Right renal pelvis (tissue), 4 donors: ENCODE results near the gene CORIN. TPM values are rescaled to one million over a fixed set of nuclear protein-coding genes. Genes with fewer than 3 reads are reported as not detected.
"Not testable (repeated sequence)": the region's sequence is repeated elsewhere in the genome, so short reads cannot be mapped to it uniquely, and the experiment has no call there.

Experiments used
- DNase-seq, 4 donors: peaks; one replicate each; pipeline ENCODE4 v3.0.0-alpha.2; 2013; ENCODE audit warnings: low read depth in 4 of 4, low spot score in 3 of 4, missing footprints in 1 of 4
- polyA plus RNA-seq, 4 donors: library from polyadenylated mRNA; unstranded; fragments of 120-200 nt; gene quantifications; one replicate each; pipeline ENCODE4 v1.2.1, GENCODE V29; 2013; ENCODE audit not compliant: insufficient read length in 4 of 4

Gene CORIN
- polyA plus RNA-seq, 4 donors: 4.2 to 5.8 (median 4.9) TPM

DNA sequence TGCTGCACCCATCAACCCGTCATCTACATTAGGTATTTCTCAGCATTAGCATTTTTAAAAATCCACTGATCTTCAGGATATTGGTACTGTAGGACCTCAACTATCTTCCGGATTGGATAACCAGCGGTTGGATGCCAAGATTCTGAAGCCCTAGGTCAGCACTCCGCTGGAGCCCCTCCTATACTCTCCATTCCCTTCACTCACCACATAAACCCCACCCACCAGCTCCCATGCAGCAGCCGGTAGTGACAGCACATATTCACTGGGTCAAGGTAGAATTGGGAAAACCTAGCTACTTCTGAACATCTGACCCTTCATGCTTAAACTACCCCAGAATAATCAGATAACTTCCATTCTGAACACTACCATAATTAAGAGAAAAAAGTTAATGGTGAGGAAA lies 134.9 kb downstream of the CORIN start:
- DNase-seq: no peak

DNA sequence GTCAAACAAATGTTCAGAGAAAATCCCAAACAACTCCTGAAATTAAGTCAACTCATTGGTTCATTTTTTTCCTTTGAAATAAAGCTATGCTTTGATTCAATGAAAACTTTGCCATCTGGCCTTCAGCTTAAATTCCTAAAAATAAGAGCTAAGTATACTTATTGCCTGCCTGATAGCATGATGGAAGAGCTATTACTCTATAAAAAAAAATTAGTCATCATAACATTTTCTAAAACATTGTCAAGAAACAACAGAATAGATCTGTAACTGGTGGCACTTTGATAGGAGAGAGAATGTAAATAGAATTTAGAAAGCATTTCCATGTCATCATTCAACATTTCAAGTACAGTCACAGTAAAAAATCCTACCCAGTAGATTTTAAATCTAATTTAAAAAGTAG lies 136.6 kb downstream of the CORIN start:
- DNase-seq: no peak

DNA sequence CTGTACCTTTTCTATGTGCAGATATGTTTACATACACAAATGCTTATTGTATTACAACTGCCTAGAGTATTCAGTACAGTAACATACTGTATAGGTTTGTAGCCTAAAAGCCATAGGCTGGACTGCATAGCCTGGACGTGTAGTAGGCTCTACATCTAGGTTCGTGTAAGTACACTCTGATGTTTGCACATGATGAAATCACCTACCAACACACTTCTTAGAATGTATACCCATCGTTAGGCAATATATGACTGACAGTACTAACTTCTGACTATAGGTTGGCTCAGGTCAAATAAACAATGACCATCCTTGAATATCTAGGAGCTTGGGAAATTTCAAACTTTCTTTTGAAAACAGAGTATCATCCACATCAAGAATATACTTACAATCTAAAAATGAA lies 139.0 kb downstream of the CORIN start:
- no peak for DNase-seq

DNA sequence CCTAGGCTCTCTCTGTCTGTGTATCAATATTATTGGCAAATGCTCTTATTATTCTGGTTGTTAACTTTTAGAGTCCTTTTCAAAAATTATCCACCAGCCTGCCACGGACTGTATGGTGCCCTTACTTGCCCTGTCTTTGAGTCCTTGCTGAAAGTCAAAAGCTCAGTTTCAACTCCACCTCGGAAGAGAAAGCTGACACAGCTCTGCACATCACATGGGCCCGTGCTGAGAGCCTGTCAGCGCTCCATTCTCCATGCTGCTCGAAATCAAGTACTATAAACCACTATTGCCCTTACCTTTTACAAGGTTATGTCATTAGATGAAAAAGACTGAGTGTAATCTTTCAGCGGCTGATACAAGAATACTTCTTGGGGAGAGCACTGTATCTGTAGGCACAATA lies 141.0 kb downstream of the CORIN start:
- no peak for DNase-seq

DNA sequence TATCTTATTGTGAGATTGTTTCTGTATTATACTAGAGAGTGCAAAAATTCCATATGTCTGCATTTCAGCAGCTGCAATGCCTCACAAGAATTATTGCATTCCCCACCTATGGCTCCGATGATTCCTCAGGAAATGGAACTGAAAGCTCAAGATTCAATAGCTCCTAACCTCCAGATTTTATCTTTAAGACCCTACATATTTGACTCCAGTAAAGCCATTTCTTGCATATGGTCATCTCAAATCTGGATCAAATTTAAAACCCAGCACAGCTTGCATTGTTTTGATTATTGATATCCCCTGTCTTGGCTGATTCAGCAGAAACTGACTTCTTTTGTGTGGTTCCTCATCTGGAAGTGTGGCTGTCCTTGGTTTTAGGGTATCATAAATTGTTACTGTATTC lies 142.6 kb downstream of the CORIN start:
- DNase-seq: no peak

DNA sequence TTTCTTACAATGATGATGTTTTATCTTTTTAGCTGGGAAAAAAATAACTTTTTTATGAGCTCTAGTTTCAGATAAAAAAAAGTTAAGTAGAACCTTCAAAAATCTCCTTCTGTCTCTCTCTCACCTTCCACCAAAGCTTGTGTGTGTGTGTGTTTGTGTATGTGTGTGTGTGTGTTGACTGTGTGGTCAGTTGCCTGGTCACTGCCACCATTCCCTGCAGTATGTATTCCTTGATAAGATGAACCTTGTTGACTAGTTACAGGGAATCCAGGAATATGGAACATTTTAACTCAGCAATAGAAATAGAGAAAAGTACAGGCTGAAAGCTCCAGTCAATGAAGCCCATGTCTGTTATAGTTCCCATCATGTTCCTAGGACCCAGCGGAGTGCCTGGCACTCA lies 143.5 kb downstream of the CORIN start:
- no peak for DNase-seq

DNA sequence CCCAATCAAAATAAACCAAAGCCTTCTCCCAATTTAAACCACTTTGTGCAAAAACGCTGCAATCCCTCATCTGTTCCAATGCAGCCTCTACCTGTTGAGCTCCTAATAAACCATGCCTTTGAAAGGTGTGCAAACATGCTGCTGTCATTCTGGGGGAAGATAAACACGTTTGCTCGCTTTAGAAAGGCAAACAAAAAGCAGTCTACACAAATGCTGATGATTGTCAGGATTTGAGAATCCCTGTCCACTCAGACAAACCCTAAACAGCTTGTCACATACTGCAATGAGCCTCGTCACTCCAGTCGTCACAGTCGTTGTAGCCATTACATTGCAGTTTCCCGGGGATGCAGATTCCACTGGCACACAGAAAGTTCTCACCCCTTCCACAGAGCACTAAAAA lies 145.2 kb downstream of the CORIN start:
- no peak for DNase-seq

DNA sequence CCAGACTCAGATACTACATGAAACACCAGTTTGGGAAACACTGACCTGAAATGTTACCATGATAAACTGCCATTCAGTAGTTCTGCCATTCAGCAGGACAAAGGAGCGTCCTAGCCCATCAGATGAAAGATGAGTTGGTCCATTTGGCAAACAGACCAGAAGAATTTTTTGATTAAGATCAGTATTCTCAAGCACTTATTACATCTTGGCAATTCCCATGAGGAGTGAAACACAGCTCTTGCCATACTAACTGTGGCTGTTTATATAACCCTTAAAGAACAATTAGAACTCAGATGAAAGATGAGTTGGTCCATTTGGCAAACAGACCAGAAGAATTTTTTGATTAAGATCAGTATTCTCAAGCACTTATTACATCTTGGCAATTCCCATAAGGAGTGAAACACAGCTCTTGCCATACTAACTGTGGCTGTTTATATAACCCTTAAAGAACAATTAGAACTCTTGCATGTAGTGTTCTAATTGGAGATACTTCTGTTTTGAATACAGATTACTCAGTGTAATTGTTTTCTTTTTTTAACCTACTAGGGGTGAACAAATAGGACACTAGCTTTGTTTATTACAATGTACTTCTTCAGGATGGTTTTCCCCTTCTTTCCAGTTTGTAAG lies 146.0 kb downstream of the CORIN start:
- not testable (repeated sequence) for DNase-seq

DNA sequence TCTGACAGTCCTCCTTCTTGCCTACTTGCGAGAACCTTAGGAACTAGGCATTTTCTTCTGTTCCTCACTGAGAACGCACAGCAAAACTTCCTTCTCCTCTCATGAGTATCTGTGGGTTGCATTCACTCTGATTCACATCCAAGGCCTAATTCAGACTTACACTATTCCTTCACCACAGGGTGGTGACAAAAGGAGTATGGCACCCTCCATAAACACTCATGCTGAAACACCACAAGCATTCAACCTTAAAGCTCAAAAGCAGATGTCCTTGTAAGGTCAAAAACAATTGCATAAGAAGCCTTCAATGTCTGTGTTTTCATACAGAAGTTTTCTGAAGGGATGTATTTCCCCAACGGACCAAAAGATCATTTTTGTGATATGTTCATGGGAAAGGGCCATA lies 147.3 kb downstream of the CORIN start:
- DNase-seq: no peak

DNA sequence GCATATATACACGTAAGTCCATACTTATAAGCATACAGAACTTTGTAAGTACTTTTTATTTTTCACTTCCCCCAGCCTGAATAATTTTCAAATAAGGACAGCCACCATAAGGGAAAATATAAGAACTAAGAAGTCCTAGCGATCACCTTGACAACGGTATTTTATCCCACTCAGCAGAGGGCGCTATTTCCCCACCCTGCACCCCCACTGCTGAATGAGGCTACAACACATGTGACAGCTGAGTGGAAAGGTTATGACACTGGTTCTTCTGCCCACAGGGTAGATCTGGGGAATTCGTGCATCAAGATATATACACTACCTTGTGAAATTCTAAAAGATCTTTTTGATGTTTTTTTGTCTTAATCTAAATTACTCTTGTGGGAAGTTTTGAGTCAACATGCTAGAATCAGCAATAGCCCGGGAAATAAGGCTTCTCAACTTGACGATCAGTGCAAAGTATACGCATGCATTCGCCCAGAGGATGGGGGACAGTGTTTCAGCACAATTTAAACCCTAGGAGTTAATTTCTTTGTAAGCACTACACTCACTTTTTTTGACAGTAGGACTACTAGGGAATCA lies 151.5 kb downstream of the CORIN start:
- DNase-seq: no peak

DNA sequence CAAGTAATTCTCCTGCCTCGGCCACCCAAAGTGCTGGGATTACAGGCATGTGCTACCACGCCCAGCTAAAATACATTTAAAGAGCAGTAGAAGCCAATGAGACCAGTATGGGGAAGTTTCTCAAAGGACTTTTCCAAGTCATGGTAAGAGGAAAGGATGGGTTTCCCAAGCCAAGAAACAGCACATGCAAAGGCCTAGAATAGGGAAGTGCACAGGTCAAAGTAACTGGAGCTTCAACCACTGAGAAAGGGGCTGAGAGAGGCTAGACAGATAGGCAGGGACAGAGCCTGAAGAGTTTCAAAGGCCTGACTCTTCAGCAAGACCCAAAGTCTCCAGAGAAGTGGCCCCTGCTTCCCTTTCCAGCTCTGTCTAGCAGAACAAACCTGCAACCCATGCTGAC lies 162.1 kb downstream of the CORIN start:
- DNase-seq: no peak

DNA sequence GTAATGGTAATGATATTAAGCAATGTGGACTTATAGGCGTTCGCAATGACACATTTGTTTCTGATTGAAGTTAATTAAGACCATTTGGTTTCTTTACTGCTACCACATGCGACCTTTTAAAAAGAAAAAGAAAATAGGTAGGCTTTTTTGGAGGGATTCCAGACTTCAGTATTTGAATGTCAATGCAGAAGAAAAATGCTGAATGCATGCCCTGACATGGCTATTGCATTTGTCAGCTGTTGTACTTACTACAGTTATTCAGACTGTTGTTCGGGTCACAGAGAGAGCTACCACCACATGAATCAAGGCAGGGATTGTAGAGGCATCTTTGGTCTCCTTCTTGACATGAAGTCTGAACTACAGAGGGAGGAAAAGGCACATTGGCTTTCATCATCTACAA lies 163.7 kb downstream of the CORIN start:
- DNase-seq: no peak

DNA sequence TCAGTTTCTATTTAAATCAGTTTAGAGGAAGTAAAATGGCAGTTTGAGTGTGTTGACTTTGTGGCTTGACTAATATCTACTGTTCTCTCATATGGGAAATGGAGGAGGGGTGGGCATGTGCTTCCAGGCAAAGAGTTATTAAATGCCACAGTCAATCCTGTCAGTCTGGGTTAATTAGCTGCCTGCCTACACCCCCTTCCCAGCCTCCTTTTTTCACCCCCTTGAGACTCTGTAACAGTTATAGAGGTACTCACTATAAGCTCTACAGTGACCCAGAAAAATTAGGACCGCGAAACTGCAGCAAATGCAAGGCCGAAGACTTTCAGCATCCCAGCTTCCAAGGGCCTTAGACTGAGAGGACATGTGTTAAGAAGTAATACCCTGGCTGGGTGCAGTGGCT lies 165.2 kb downstream of the CORIN start:
- no peak for DNase-seq

DNA sequence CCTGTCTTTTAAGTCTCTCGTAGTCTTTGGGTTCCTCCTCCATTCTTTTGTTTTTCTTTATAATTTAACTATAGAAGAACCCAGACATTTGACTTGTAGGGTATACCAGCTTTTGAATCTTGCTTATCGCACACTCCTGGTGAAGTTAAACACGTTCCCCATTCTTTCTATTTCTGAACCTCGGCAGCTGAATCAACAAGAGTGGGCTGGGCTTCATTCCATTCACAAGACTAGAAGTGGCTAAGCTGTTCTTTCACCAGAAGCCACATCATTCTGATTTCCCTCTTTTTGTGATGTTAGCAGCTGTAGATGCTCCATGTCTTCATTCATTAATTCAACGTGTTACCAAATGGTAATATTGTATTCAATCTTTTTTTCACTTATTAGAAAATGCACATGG lies 167.9 kb downstream of the CORIN start:
- no peak for DNase-seq

DNA sequence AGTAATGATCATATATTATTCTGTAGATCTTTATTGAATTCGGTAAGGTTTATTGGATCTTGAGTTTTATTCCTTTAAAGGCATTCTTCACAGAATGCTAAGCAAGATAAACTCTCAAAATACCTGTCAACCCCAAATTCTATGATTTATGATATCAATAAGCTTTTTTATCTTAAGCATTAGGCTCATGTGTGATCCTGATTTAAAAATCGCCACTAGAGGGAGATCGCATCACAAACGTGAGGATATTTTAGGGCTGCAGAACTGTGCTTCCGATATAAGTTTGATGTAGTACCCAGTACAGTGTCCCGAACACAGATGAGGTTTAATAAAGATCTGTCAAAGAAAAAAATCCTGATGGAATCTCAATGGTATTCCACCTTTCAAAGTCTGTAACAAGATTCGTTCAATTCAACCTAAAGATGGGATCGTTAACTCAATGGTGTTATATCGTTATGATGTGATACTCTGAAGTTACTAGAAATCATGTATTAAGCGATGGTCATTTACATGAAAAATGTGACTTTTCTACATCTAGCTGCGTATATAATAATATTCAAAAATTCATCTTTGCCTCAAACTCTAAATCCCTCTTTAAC lies 169.0 kb downstream of the CORIN start:
- DNase-seq: peak; percentile 48 to 60 (median 58)

DNA sequence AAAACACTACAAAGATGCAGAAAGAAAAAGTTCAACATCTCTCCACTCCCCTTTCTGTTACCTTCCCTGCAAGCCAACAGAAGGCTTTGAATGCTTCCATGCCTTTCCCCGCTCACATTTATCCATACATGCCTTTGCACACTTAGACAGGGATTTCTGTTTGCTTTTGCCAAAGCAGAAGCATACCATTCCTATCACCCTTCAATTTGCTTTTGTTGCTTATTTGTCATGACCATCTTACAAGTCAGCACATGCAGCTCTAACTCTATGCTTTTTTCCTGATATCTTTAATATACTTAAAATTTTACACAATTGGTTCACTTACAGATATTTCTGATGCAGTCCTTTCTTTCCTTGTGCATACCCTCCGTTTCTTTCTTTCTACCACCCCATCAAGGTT lies 169.6 kb downstream of the CORIN start:
- no peak for DNase-seq

DNA sequence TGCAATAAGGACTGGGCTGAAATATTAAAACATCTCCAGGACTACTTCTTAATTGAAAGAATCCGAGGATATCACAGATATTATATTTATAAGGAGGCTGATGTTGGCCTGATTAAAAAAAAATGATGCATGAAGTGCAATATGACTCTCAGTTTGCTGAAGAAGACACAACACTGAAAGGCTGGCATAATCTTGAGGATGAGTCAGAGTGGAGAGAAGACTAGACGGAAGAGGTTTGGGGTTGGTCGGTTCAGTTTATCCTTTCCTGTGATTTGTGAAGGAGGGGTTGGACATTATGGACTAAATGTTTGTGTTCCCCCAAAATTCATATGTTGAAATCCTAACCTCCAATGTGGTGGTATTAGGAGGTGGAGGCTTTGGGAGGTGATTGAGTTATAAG lies 170.3 kb downstream of the CORIN start:
- DNase-seq: no peak

DNA sequence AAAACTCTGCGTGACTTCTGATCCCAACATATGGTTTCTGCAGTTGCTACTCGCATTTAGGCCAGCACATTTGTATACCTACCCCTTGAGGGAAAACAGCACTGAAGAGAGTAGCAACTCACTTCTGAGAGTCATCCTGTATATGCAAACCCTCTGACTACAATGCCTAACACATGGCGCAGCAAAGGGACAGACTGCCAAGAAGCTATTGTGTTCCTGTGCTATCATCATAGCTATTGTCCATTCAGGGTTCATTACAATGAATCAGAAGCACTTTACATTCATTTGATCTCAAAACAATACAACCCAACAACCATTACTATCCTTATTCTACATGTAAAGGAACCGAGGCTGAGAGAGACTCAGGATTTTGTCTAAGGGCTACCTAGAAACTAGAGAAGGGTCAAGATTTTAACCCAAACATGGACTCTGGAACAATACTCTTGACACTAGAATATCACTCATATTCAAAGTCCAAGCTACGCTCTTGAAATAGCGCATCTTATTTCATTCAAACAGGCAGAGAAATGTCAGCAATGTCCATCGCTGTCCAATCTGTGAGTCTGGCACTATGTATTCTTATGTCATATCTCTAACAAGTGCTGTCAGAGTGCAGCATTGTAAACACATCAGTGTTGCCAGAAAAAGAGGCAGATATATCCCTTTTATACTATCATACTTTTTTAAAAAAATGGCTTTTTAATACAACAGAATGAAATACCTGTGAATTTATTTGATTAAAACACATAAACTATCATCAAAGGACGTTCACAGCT lies 173.6 kb downstream of the CORIN start:
- DNase-seq: no peak

DNA sequence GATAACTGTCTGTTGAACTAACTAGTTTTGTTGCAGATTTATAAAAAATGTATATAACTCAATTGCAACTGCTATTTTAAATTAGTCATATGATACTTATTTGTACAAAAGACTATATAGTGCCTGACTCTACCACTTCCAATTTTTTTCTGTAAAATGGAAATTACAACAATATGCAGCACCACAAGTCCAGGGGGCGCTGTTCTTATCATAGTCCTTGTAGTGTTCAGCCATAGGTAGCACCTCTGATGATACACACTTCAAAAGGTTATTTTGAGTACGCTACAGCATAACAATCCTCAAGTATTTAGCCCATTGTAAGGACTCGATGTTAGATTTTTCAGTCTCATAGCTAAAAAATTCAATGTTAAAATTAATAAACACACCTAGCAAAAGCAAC lies 174.9 kb downstream of the CORIN start:
- DNase-seq: no peak

DNA sequence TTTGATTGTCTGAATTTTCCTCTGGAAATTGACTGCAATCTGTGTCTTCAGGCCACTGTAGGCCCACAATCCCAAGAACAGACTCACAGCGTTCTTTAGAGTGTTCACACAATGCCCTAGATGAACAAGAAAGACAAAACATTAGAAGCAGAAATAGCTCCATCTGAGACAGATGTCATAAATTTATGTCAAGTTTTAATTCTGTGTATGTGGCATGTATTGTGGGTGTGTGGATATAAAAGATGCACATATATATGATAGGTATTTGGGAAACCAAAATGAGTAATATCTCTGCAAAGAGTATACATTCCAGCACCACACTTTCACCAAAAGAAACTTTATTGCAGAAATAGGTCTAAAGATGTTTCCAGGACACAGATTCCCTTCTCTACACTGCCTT lies 176.1 kb downstream of the CORIN start:
- DNase-seq: no peak

DNA sequence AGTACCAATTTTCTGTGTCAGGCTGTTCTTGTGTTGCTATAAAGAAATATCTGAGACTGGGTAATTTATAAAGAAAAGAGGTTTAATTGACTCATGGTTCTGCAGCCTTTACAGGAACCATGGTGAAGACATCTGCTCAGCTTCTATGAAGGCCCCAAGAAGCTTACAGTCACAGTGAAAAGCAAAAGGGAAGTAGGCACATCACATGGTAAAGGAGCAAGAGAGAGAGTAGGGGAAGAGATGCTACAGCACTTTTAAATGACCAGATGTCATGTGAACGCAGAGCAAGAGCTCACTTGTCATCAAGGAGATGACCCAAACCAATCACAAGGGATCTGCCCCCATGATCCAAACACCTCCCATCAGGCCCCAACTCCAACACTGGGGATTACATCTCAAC lies 178.5 kb downstream of the CORIN start:
- DNase-seq: no peak
